EH (cell line): ENCODE measurements around the gene CEMIP.

Experiments used
- DNase-seq: peaks from one replicate; pipeline ENCODE4 v3.0.0-alpha.2; 2015; ENCODE audit warnings: low read depth

The CEMIP gene

GRCh38 chr15:80890341-80891005 is 111.3 kb downstream of the CEMIP start:
- peak; percentile 68 for DNase-seq

GRCh38 chr15:80891006-80891405 is 111.8 kb downstream of the CEMIP start:
- DNase-seq = peak; percentile 39

GRCh38 chr15:80892414-80892813 is 113.2 kb downstream of the CEMIP start:
- DNase-seq = no peak

DNA sequence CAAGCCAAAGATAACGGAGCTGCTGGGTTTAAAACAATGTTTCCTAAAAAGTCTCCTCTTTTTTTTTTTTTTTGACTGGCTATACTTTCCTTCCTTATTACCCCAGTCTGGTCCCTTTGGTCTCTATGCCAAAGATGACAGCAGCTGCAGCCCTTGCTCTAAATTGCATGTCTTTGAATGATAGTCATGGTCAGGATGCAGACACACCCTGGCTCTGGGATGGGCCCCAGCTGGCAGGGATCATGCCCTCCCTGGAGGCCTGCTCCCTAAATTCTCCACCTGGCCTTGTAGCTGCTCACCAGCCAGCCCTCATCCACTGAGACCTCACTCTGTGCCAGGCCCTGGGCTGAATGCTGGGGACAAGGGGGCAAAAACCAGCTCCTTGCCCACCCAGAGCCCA is 114.6 kb downstream of the CEMIP start:
- DNase-seq = peak; percentile 39

DNA sequence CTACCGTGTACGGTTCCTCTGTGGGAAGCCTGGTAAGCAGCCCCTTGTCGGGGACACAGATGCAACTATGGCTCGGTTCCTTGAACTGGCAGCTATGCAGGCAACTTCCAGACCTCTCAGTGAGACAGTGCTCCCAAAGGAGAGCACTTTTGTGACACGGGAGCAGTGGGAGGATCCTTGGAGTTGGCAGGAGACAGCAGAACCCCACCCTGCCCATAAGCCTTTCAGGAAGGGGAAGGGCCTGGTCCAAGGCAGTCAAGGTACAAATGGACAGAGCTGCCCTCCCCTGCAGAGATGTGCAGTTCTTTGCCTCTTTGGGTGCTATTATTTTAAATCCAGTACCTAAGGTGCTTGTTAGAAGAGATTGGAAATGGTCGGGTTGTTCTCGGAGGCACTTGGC is 115.9 kb downstream of the CEMIP start:
- DNase-seq = no peak

DNA sequence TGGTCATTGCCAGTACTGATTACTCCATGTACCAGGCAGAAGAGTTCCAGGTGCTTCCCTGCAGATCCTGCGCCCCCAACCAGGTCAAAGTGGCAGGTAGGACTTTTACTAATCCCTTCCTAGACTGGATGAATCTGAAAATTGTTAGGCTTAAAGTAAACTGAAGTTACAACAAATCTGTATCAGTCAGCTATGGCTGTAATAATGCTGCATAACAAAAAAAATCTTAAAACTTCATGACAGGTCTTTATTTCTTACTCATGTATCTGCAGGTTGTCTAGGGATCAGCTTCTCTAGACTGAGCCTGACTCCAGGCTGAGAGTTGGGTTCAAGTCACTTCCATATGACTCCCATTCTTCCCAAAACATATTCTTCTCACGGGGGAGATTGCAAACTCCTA is 116.8 kb downstream of the CEMIP start:
- DNase-seq = no peak

GRCh38 chr15:80898040-80898439 is 118.9 kb downstream of the CEMIP start:
- DNase-seq = no peak

DNA sequence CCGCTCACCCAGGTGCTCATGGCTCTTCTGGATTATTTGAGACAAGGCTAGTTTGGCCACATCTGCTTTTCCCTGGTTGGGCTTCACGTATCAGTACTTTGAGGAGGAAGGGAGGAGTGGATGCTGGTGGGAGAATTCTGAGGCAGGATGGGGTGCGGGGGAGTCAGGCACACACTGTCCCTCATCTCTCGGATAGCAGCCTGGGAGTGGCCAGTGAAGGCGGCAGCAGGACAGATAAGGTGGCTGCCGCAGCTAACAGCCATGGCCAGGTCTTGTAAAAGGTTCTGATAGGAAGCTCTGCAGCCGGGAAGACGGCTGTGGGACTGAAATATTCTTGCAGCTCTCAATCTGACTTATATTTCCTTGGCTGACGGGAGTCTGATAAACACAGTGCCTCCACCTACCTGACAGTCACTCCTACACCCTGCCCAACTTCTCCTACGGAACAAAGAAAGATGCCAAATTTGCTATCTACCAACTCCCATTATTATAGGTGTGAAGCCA is 123.2 kb downstream of the CEMIP start:
- DNase-seq = no peak

GRCh38 chr15:80904998-80905397 is 125.8 kb downstream of the CEMIP start:
- DNase-seq = peak; percentile 46

DNA sequence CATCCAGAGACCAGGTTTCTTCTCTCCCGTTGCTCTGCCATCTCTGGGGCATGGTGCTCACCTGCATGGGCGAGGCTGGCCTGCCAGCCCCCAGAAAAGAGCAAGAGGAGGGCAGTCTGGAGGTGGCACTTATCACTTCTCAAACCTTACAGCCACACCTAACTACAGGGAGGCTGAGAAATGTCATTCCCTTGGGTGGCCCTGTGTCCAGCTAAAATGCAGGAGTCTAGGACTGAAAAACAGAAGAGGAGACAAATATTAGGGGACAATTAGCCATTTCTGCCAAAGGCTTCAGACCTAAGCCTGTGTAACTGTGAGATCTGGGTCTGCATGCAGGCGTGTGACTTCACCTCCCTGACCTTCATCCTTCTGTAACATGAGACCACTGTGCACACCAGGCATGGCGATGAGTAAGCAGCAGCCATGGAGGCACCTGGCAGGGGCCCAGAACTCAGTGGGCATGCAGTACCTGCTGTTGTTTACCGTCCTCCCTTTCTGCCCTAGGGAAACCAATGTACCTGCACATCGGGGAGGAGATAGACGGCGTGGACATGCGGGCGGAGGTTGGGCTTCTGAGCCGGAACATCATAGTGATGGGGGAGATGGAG is 127.1 kb downstream of the CEMIP start:
- peak; percentile 50 for DNase-seq

- DNase-seq = peak; percentile 31
Measured at GRCh38 chr15:80911821-80912220, 132.7 kb downstream of the CEMIP start.

DNA sequence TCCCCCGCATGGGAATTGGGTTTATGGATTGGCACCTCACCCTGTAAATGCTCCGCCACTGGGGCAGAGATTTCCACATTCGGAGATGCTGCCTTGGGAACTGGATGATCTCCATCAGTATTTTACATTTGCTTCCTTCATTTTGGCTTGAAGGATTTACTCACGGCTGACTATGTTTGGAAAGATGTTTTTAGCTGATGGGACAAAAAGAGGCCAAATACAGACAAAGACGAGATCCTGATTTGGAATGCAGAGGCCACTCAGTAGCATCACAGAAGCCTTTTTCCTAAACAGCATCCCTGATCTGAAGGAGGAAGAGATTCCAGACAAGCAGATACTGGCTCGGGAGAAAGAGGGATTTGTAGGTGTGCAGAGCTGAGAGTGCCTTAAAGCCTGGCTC is 133.5 kb downstream of the CEMIP start:
- no peak for DNase-seq

- DNase-seq = no peak
Measured at GRCh38 chr15:80913541-80913940, 134.4 kb downstream of the CEMIP start.

GRCh38 chr15:80915472-80915871 is 136.3 kb downstream of the CEMIP start:
- no peak for DNase-seq

- DNase-seq = no peak
Measured at GRCh38 chr15:80916056-80916455, 136.9 kb downstream of the CEMIP start.

DNA sequence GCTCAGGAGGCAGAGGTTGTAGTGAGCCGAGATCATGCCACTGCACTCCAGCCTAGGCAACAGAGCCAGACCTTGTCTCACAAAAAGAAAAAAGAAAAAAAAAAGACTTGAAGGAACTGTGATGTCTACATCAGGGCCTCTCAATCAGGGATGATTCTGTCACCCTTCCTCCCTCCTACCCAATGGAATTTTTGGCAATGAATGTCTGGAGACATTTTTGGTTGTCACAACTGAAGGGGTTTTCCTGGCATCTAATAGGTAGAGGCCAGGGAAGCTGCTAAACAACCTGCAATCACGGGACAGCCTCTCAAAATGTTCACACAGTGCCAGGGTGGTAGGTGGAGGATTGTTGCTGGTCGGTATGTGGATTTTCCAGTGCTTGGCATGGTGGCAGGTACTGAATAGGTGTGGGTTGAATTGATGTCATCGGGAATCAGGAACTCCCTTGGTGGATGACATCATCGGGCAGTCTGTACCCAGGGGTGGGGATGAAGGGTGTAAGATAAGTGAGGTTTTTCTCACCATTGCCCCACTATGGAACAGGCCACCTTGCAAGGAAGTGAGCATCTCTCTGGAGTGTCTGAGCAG is 139.1 kb downstream of the CEMIP start:
- no peak for DNase-seq

GRCh38 chr15:80920271-80920699 is 141.1 kb downstream of the CEMIP start:
- DNase-seq = no peak

DNA sequence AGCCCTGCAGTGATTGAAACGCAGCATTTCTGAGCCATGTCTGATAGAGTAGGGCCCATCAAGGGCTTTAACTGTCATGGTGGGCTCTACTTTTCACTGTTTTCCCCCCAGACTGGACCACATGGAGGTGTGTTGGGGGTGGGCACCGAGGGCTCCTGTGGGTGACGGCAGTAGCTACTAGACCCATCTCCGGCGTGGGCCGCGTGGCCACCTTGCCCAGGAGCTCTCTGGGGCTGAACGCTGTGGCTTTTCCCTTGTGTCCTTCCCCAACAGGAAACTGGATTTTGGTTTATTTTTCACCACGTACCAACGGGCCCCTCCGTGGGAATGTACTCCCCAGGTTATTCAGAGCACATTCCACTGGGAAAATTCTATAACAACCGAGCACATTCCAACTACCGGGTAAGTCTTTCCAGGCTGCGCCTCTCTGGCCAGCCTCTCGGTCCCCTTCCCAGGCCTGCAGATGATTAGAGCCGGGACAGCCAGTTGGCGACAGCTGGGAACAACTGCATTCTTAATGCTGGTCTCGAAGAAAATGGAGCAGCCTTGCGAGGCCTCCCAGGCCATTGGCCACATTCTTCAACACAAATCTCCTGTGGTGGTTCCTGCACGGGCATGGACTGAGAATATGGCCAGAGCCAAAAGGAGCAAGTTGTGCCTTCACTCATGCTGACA is 142.7 kb downstream of the CEMIP start:
- no peak for DNase-seq

- DNase-seq = no peak
Measured at GRCh38 chr15:80923668-80924067, 144.5 kb downstream of the CEMIP start.

DNA sequence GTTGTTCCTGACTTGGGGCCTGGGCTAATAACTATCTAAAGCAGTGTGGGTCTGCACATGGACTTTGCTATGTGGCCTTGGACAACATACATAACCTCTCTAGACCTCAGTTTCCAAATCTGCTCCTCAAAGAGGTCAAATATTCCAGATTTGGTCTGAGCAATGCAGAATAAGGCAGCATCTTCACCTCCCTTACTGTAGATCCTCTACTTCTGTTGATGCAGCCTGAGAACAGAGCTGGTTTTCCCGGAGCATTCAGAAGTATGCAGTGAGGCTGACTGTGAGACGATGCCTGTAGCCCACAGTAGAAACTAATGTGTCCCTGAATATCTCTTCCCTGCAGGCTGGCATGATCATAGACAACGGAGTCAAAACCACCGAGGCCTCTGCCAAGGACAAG is 145.1 kb downstream of the CEMIP start:
- no peak for DNase-seq

- no peak for DNase-seq
Measured at GRCh38 chr15:80925597-80926059, 146.5 kb downstream of the CEMIP start.

GRCh38 chr15:80926126-80926525 is 147.0 kb downstream of the CEMIP start:
- no peak for DNase-seq

GRCh38 chr15:80929225-80929624 is 150.1 kb downstream of the CEMIP start:
- peak; percentile 93 for DNase-seq
